ENCODE data around the gene TNFRSF13B.
"Not testable (repeated sequence)": the region's sequence is repeated elsewhere in the genome, so short reads cannot be mapped to it uniquely, and the experiment has no call there.

TNFRSF13B gene

DNA sequence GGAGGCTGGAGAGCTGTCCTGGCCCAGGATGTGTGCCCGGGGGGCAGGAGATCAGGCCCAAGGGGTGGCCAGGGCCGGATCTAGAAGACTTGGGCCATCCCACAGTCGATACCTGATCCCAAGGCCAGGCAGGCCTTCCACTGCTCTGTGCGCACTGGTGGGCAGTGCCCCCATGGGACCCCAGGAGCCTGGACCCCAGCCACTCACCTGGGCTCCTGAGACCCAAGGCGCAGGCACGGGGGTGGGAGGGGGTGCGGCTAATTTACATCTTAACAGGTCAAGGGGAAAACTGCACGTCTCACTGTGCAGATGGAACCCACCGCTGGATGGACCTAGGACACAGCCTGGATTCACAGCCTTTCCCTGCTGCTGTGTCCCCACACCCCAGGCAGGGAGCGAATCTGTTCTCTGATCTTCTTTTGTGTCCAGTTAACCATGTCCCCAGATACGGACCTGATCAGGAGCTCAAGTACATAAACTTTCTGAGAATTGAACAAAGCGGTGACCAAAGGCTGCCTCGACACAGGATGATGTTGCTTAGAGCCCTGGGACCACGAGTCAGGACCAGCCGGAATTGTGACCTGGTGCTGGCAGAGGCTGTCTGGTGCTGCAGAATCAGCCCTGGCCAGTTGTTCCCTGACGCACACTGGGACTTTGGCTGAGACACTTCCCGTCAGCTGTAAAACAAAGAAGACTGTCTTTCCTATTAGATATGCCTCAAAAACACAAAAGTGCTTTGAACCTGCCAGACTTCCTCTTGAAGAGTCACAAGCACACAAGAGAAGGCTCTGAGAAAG, 60.6 kb downstream of the TNFRSF13B start:
- peak; percentile 19 for DNase-seq (ENCODE audit: low read depth, low spot score)

DNA sequence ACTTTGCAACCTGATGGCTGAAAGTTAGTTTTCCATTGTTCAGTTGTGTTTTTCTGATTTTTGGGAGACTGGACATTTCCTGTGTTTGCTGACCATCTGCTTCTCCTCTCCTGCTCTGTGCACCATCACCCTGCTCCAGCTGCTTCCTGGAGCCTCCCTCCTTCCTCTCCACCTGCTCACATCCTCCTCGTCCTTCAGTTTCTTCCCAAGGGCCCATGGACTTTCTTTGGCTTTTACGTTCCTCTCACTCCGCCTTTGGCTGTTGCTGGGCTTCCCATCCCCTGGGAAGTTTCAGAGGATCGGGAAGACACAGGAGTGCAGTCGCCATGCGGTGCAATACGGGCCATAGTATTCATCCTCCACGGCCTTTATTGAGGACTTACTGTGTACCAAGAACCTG, 61.6 kb downstream of the TNFRSF13B start:
- DNase-seq (ENCODE audit: low read depth, low spot score) = no peak

DNA sequence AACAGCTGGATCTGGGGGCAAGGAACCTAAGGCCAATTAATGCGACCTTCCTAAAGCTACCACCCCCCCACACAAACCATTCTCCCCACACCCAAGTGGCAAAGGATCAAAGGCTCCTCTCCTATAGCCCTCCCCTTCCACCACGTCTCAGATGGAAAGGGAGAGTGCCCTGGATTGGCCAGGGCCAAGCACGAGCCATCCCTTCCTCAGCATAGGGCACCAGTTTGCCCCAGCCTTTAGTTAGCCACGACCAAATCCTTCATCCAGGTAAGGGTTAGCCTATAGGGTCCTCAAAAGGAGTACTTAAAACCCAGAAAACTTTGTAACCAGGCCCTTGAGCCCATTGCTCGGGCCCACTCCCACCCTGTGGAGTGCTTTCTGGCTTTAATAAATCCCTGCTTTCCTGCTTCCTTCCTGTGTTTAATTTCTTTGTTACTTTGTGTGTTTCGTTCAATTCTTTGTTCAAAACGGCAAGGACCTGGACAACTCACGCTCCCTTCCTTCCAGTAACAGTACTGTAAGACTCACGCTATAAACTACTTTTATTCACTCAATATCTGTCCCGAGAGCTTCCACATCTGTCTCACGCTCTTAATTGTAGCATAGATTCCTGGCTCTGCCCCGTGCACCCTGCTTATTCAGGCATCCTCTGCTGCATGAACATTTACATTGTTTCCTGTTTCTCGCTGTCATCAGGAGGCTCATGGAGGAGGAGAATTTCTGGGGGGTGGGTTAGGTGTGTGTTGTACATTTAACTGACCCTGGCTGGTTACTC, 62.3 kb downstream of the TNFRSF13B start:
- no peak for DNase-seq (ENCODE audit: low read depth, low spot score)

DNA sequence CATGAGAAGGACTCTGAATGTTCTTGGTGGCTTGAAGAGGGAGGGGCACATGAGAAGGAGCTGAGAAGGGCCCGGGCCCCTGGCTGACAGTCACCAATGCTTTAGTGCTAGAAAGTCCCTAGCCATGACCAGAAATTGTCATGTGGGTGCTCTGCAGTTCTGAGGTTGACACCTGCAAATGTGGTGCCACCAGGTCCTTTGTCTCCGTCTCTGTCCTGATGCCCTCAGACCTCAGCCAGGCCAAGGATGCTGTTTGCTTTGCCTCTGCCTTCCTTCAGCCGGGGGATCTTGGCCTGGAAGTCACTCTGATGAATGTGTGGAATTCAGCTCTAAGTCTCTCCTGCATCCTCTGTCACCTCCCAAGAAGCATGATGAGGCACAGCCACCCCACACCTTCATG, 63.6 kb downstream of the TNFRSF13B start:
- DNase-seq (ENCODE audit: low read depth, low spot score) = no peak

GRCh38 chr17:16906680-16907079, 65.2 kb downstream of the TNFRSF13B start:
- peak; percentile 9 for DNase-seq (ENCODE audit: low read depth, low spot score)

DNA sequence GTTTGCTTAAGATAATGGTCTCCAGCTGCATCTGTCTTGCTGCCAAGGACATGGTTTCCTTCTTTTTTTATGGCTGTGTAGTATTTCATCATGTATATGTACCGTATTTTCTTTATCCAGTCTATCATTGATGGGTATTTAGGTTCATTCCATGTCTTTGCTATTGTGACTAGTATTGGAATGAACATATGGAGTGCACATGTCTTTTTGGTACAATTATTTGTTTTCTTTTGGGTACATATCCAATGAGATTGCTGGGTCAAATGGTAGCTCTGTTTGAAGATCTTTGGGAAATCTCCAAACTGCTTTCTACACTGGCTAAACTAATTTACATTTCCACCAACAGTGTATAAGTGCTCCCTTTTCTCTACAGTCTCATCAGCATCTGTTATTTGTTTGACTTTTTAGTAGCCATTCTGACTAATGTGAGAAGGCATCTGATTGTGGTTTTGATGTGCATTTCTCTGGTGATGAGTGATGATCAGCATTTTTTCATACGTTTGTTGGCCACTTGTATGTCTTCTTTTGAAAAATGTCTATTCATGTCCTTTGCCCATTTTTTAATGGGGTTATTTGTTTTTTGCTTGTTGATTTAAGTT, 66.2 kb downstream of the TNFRSF13B start:
- DNase-seq (ENCODE audit: low read depth, low spot score) = peak; percentile 75

DNA sequence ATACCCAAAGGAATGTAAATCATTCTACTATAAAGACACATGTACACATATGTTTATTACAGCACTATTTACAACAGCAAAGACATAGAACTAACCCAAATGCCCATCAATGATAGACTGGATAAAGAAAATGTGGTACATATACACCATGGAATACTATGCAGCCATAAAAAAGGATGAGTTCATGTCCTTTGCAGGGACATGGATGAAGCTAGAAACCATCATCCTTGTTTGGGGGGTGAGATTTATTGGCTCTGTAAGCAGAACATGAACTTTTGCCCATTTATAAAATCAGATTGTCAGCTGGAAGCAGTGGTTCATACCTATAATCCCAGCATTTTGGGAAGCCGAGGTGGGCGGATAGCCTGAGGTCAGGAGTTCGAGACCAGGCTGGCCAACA, 68.8 kb downstream of the TNFRSF13B start:
- DNase-seq (ENCODE audit: low read depth, low spot score) = not testable (repeated sequence)

DNA sequence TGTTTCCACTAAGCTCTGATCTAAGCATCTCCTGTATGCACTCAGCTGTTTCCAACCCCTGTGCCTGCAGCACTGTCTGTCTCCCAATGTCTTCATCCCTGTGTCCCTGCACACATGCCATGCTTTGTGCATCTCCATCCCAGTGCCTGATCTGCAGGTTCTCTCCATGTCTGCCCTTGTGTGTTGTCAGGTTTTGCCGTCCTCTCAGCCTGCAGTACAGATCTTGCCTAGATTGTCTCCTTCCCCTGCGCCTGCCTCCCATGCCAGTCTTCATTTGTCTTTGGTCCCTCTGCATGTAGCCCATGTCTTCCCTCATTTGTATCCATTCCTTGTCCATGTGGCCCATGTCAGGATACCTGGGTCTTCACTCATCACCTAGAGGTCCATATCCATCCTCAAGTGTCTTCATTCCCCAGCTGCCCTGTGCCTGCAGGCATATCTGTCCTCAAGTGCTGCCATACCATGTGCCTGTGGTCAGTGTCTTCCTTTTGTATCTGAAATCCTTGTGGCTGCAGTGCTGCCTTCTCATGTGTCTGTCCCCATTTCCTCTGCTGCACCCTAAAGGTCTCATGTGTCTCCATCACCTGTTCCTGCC, 71.5 kb downstream of the TNFRSF13B start:
- DNase-seq (ENCODE audit: low read depth, low spot score) = no peak

DNA sequence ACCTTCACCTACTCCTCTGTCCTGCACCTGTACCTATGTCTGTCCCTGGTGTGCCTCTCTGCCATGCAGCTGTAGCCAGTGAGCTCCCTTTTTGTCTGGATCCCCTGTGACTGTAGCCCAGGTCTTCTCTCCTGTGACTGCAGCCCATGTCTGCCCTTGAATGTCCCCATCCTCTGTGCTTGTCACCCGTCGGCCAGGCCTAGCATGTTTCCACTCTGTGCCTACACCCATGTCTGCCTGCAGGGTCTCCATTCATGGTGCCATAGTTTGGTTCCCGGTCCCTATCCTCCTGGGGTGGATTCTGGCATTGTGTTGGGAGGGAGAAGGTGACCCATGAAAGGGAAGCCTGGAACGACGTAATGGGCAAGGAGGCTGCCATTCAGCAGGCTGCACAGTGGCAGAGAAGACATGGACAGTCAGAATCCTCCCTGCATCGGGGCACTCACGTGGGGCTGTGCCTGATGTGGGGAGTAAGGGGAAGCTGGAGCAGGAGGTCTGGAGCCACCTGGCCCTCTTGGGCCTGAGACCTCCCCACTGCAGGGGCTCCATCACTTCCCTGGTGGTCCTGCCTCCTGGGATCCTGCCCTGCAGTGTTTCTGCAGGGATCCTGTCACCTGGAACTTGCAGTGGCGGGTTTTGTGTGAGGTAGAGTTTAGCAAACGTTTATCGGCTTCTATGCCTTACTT, 74.6 kb downstream of the TNFRSF13B start:
- DNase-seq (ENCODE audit: low read depth, low spot score) = not testable (repeated sequence)

GRCh38 chr17:16896235-16896634, 75.7 kb downstream of the TNFRSF13B start:
- DNase-seq (ENCODE audit: low read depth, low spot score) = not testable (repeated sequence)

DNA sequence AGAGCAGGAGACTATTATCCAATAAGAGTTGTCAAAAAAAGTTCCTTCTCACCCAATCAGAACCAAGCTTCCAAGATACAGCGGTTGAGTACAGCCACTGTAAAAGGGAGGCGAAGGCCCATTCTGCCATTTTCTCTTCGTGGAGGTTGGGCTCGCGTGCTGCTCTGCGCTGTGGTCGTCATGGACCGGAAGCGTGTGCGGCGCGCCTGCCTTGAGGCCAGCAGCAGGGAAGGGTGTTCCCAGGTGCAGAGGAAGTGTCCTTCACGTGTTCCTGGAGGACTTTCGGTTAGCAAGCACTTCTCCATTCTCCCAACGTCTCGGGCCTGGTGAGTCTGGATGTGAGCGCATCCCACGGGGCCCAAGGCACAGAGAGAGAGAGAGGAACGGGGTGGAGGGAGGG, 78.4 kb downstream of the TNFRSF13B start:
- not testable (repeated sequence) for DNase-seq (ENCODE audit: low read depth, low spot score)

DNA sequence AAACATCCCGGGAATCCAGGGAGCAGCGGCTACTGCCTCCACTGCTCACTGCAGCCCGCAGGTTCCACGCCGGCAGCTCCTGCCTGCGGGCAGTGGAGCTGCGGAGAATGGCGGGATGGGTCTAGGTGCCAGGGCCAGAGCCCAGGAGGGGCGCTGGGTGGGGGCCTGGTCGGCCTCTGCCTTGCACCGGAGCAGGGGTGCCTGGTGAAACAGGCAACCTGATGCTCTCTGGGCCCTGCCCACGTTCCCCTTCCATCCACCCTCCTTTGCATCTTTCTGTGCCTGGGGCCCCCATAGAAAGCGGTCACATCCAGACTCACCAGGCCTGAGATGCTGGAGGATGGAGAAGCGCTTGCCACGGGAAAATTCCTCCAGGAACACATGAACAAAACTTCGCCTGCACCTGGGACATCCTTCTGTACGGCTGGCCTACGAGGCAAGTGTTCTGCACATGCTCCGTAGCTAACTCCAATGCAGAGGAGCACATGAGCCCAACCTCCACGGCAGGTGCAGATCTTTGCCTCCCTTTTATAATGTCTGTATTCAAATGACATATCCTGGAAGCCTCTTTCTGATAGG, 79.0 kb downstream of the TNFRSF13B start:
- not testable (repeated sequence) for DNase-seq (ENCODE audit: low read depth, low spot score)

DNA sequence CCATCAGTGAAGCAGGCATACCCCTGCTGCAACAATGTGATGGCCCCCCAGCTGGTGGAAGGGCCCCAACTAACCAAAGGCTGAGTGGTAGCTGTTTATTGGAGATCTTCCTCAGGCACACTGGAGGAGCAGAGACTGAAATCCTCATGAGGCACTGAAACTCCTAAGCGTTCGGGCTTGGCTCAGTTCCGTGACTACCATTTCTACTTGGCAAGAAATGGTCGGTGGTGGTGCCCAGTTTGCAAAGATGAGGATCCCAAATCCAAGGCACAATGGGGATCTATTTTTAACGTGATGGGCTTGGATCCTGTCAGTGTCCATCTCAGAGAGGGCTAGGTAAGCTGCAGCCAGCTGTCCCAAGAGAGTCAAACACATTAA, 82.8 kb downstream of the TNFRSF13B start:
- DNase-seq (ENCODE audit: low read depth, low spot score) = no peak

Measured in astrocyte of the hippocampus (primary cell).